Choroid plexus epithelial cell (primary cell): ENCODE results near the gene CCDC81.

Experiments
- DNase-seq: peaks from one replicate; pipeline ENCODE4 v3.0.0-alpha.2; 2010; ENCODE audit warnings: low read depth
- H3K4me3 ChIP-seq: 2 replicates; pipeline ENCODE4 v1.5.1; 2011; ENCODE audit warnings: low read depth, mild to moderate bottlenecking, control low read depth, low read length, moderate library complexity
- CTCF ChIP-seq: conservative IDR thresholded peaks from 2 replicates; pipeline ENCODE4 v1.5.1; 2011; ENCODE audit warnings: low read depth, mild to moderate bottlenecking, control low read depth, inconsistent platforms, low read length, moderate library complexity

The CCDC81 gene

GRCh38 chr11:86463120-86463519, 88.4 kb downstream of the CCDC81 start:
- DNase-seq, result no peak
- no peak overlapping the region for H3K4me3 ChIP-seq
- TF ChIP-seq CTCF, result no peak

- TF ChIP-seq CTCF, result no peak
- no peak for DNase-seq
- no peak overlapping the region for H3K4me3 ChIP-seq
Observed at GRCh38 chr11:86463955-86464354, 89.3 kb downstream of the CCDC81 start.

- no peak for TF ChIP-seq CTCF
- peak; percentile 40 for DNase-seq
Observed at GRCh38 chr11:86464509-86465221, 90.0 kb downstream of the CCDC81 start.

GRCh38 chr11:86468169-86468568, 93.5 kb downstream of the CCDC81 start:
- DNase-seq, result no peak
- TF ChIP-seq CTCF, result no peak
- no peak overlapping the region for H3K4me3 ChIP-seq

More at GRCh38 chr11:86464509-86465221, 90.0 kb downstream of the CCDC81 start:
- no peak overlapping the region for H3K4me3 ChIP-seq

GRCh38 chr11:86469491-86470388, 95.1 kb downstream of the CCDC81 start:
- no peak for TF ChIP-seq CTCF
- no peak for DNase-seq
- H3K4me3 ChIP-seq, result no peak overlapping the region
